DMS79 treated with DMSO at 0.1 percent for 48 hours (cell line): ENCODE measurements around the gene OMP.
A peak's percentile ranks its signal among the peaks of the same experiment; 100 is the strongest.
"Not testable (repeated sequence)": the region's sequence is repeated elsewhere in the genome, so short reads cannot be mapped to it uniquely, and the experiment has no call there.

Source experiments
- DNase-seq: peaks from one replicate; lab custom pipeline; 2025; lab: John Stamatoyannopoulos, UW

OMP gene, protein sequence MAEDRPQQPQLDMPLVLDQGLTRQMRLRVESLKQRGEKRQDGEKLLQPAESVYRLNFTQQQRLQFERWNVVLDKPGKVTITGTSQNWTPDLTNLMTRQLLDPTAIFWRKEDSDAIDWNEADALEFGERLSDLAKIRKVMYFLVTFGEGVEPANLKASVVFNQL

GRCh38 chr11:77102246-77103210, at the start of gene OMP:
Gene OMP, plus strand, starts transcription at chr11:77102840. Its CDS starts 0 bp downstream, at chr11:77102840.
- DNase-seq, result no peak

DNA sequence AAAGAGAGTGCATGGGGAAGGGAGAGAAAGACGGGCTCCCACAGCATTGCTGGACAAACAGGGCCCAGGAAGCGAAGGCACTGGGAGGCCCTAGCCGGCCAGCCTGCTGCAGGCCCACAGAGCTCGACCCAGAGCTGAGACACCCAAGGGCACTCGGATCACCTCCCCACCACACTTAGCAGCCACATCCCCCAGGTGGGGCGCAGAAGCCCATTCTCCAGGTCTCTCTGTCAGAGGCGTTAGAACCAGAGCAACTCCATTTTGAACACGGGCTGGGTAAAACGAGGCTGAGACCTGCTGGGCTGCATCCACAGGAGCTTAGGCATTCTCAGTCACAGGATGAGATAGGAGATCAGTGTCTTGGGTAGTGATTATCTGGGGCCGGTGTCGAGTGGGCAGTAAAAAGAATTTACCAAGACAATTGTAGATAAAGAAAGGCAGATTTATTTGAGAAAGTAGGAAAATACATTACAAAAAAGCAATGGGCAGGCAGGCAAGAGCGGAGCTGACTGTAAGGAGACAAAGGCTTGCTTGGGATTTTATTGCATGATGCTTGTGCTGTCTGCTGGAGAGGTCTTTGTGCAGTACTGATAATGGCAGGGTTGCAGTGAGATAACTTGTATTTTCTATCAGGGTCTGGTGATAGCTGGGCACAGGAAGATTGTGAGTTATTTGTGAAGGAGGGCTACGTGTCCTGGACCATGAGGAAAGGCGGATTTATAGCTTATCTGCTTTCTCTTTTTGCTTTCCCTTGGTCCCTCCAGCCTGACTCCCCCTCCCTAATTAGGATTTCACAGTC, 49.2 kb upstream of the OMP start:
- no peak for DNase-seq

DNA sequence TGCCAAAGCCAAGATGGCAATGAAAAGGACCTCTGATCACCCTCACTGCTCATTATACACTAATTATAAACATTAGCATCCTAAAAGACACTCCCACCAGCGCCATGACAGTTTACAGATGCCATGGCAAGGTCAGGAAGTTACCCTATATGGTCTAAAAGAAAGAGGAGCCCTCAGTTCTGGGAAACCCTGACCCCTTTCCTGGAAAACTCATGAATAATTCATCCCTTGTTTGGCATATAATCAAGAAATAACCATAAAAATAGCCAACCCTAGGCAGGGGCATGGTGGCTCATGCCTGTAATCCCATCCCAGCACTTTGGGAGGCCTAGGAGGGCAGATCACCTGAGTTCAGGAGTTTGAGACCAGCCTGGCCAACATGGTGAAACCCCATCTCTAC, 48.6 kb upstream of the OMP start:
- DNase-seq, result no peak

GRCh38 chr11:77055101-77055561, 47.5 kb upstream of the OMP start:
- DNase-seq, result no peak

- no peak for DNase-seq
Observed at GRCh38 chr11:77055913-77056312, 46.7 kb upstream of the OMP start.

- DNase-seq, result no peak
Observed at GRCh38 chr11:77056814-77057402, 45.7 kb upstream of the OMP start.

- no peak for DNase-seq
Observed at GRCh38 chr11:77057938-77058474, 44.6 kb upstream of the OMP start.

DNA sequence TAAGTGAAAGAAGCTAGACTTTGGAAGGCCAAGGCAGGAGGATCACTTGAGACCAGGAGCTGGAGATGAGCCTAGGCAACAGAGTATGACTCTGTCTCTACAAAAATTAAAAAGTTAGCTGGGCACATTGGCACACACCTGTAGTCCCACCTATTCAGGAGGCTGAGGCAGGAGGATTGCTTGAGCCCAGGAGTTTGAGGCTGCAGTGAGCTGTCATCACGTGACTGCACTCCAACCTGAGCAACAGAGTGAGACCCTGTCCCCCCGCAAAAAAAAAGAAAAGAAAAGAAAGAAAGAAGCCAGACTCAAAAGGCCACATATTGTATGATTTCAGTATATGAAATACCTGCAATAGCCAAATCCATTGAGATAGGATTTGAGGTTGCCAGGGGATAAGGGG, 43.7 kb upstream of the OMP start:
- DNase-seq, result no peak

- DNase-seq, result no peak
Observed at GRCh38 chr11:77059806-77060205, 42.8 kb upstream of the OMP start.

DNA sequence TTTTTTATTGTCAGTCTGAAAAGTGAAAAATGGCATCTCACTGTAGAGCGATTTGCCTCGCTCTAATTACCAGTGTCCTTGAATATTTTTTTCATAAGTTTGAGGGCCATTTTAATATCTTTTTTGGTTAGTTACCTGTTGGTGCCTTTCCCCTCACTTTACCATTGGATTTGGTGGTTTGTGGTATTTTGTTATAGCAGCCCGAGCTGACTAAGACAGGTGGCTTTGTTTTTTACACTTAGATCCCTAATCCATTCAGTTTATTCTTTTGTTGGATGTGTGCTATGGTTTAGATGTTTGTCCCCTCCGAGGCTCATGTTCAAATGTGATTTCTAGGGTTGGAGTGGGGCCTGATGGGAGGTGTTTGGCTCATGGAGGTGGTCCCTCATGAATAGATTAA, 42.4 kb upstream of the OMP start:
- no peak for DNase-seq

- not testable (repeated sequence) for DNase-seq
Observed at GRCh38 chr11:77061258-77061657, 41.4 kb upstream of the OMP start.

DNA sequence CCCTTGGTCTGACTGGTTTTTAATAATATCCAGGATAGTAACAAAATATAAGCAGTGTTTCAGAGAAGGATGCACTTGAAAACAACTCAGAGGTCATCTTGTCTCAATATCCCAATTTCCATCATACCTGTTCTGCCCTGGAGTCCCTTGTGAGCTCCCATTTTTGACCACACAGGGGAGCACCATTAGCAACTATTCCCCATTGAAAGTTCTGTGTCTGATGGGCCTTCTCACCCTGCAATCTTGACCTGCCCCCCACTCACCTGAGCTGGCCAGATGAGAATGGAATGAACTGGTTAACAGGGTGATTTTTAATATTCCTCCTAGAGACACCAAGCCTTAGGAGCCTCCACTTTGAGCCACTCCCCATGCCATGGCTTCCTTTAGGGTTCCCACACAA, 39.7 kb upstream of the OMP start:
- DNase-seq, result no peak

DNA sequence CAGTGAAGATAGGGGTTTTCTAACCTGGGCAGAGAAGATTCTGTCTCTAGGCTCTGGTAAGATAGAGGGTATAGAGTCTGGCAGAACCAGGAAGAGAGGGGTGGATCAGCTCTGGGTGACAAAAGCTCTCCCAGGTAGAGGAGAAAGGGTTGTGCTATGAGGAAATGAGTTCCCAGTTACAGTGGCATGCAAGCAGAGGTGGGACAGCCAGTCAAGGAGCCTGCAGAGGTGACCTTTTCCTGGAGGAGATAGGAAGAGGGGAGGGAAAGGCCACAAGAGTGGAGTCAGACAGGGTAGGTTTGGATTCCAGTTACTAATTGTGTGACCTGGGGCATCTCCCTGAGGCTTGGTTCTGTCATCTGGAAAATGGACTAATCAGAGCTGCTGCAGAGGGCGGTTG, 39.2 kb upstream of the OMP start:
- DNase-seq, result no peak

DNA sequence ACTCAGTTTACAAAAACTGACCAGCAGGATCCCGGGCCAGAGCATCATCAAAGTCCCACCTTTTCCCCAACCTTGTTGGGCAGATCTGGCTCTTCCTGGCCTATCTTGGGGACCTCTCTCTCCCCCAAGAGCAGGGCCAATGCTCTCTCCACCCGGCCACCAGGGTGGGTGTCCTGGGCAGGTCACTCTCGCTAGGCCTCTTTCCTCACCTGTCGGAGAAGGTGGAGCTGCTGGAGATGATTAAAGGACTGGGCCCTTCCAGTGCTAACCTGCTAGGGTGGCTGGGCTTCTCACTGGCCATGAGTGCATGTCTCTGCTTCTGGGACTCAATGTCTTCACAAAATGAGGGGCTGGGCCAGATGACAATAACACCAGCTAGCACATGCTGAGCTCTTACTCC, 38.8 kb upstream of the OMP start:
- no peak for DNase-seq

DNA sequence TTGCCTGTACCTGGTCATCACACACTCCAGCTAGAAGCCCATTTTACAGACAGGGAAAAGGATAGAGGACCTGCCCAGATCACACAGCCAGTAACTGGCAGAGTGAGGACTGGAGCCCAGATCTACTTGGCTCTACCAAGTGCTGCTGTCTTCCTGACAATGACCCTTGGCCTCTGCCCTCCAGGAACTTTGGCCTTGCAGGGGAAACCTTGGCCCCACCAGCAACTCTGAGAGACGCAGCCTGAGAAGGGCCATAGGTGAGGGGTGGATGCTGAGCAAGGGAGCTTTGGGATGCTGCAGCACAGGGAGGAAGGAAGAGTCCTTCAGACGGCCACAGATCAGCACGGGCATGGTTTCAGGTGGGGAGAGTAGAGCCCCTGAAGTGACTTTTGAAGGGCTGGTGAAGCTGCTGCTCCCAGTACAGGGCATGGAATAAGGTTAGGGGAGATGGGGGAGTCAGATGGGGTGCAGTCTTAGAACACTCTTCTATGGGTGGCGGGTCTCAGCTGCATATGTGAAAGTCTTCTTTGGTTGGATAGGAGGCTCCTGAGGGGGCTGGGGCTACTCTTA, 37.9 kb upstream of the OMP start:
- no peak for DNase-seq

DNA sequence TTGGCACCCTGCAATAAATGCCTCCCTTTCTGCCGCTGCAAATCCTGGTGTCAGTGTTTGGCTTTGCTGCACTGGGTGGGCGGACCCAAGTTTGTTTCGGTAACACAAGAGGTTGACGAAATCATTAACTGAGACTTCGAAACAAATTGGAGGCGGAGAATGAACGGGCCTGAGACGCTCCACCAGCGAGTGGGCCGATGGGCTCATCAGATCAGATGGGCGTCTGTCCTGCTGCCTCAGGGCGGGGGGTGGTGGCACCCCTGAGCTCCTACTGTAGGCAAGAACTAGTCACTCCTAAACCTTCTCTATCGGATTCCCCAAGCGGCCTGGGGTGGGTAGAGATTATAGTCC, 36.8 kb upstream of the OMP start:
- DNase-seq, result no peak

GRCh38 chr11:77066229-77067042, 36.2 kb upstream of the OMP start, which contains the start of gene CAPN5:
Gene CAPN5, plus strand, starts transcription at chr11:77066971. Its CDS starts 17,916 bp downstream, at chr11:77084887.
- peak; percentile 83 for DNase-seq

DNA sequence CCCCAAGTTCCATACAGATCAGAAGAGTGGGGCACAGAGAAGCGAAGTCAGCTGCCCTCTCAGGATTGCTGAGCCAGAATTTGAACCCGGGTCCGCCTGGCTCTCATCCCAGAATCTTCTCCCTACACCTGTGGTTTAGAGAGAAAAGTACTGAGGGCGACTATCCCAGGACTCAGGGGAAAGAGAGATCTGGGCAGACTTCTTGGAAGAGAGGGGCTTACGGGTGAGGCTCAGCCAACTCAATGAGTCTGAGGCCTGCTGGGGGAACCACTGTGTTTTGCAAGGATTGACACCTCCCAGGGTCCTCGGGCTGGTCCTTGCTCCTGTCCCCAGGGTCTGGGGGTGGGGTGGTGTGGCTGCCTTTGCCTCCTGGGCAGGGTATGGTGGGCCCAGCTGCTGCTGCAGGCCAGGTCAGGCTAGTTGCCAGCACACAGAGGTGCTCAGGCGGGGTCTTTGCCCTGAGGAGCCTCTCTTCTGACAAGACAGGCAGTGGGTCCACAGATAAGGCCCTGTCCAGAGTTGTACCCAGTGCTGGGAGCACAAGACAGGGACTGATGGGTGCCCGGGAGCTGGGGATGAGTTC, 34.7 kb upstream of the OMP start:
- DNase-seq, result no peak

DNA sequence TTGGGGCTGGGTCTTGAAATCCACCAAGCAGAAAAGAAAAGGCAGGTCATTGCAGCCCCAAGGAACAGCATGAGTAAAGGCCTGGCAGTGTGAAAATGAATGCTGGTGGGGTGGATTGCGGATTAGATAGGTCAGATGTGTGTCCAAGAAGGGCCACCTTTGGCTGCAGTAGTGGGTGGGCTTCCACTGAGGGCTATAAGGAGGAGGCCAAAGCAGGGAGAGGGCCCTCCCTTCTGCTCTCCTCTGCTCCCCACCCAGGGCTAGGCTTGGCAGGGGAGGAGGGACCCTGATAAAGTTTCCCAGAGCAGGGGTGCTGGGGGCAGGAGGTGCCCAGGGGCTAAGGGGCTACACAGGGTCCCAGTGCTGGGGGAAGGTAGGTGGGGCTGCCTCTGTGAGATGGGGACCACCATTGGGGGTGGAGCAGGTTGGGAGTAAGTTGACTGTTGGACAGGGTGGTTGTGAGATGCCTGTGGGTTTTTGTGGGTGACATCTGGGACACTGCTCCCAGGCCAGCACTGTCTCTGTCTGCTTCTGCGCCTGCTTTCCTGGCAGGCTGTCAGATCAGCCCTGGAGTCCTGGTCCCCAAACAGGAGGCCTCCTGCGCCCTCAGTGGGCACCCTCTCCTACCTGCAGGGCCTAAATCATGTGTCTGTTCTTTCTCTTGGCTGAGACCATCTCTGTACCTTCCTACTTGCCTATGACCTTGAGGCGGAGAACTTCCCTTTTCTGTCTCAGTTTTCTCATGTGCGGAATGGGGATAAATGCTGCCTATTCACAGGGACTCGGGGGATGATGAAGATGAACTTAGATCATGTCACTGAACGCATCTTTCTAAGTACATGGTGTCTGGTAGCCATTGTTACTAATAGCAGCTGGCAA, 33.9 kb upstream of the OMP start:
- DNase-seq, result no peak
